GM21786 (cell line): ENCODE results near the gene PCDH19.

Experiments used
- ATAC-seq: cut with Tn5 transposase; IDR thresholded peaks from one replicate; pipeline ENCODE4 v1.9.1; 2021; ENCODE audit not compliant: unreplicated experiment

Gene PCDH19

DNA sequence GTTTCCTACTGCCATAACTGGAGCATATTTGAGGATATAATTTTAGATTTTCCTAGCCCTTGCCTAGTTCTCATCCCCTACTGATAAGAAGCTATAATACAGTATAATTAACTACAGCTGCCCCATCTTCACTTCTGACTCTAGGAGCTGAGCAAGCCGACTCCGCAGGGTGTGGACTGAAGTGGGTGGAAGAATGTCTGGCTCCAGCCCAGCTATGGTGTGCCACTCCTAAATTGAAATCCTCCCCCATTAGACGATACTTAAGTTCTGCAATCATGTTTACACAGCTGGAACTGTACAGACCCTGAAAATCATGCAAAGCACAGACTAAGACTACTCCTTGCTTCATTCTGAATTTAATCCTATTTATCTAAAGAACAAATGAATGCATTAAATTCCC lies 93.1 kb downstream of the PCDH19 start:
- ATAC-seq: no peak

DNA sequence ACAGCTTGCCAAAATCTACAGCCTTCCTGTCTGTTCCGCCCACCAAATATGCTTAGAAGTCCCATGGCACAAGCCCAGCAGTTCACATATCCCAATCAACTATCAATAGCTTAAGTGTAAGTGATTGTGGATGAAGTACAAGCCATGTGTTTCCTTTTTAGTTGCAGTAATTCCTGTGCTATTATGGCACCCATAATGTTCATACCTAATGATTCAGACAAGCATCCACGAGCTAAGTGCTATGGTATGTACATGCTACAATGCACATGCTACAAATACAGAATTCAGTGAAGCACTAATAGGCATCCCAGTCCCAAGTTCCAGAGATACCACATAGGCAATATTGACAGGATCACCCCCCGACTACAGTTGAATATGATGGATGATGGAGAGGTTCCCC lies 94.5 kb downstream of the PCDH19 start:
- ATAC-seq: no peak

DNA sequence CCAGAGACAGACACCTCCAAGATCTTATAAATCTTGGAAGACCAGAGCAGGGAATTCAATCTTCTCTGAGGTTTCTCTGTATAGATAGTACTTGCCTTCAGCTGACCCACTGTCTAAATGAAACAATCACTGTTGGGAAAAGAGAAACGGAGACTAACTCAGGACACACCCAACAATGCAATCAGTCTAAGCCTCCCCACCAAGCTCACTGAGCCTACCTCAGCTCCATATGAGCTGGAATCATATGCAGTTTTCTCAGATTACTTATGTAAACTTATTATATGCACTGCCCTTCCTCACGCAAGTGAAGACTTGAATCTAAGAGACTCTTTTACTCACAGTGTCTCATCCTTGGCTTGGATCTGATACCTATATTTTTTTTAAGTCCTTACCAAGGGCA lies 110.5 kb downstream of the PCDH19 start:
- no peak for ATAC-seq

DNA sequence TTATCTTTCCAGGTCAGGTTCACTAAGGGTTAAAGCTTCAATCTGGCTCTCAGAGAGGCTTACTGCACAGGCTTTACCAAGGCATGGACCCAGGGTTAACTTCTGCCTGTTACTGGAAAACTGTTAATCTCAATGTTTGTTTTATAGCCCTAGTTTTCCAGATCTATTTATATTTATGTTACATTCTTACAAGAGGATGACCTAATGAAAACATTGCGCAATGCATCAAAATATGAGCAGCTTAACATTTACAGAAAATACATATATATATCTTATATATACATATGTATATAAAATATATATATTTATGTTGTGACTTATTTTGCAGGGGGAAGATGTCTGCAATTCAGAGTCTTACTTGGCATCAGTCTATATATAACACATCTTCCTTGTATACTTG lies 112.3 kb downstream of the PCDH19 start:
- no peak for ATAC-seq

DNA sequence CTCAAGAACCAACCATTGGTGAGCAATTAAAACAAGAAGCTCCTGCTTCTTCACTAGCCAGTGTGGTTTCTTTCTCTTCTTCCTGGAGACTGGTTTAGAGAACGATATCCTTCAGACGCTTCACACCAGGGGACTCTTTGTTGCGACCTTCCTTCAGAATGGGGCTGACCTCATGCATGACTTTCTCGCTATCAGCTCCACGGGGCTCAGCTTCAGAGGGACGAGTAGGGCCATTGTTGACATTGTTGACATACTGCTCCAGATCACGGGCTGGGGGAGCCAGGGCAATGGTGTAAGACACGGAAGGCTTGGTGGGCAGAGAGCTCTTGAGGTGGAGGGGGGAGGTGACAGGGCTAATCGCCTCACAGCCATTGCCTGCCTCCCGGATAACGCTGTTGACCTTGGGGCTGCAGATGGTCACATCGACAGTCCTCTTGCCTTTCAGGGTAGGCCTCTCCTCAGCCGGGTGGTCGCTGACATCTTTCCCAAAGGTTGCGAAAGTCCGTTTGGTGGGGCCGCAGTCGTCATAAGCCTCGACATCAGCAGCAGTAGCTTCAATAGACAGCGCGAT lies 113.8 kb downstream of the PCDH19 start:
- no peak for ATAC-seq

DNA sequence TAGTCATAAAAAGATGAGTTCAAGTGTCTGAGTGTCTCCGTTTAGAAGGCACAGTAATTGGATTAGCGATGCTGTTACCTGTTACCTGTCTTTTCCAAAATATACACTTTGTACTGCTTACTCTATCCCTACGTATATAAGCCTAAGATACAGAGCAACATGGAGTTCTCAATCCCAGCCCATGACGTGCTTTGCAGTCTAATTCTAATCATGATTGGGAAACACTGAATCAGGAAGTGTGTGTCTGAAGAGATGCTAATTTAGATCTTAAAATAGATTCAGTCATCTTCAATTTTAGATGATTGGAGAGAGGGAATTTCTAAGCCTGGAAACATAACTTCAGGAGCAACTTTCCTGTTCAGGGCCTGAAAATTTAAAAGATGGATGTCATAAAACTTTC lies 115.1 kb downstream of the PCDH19 start:
- no peak for ATAC-seq

DNA sequence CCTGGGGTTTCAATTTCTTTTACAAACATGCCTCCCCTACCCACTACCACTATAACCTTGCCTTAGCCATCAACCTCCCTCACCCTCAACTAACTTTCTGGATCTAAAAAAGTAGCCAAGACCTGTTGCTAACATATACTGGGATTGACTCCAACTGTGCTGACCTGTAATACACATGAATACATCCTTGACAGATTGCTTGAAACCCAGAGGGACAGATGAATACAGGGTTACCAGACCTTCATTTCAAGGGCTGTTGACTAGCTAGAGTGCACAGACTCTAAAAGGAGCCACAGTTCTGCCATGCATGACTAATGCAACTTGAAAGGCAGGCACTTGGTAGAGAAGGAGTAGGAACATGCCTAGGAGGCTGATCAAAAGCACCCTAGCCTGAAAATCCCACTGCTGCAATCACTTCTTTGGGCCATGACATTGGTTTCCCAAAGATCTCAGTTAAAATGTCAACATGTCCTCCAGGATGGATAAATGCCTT lies 121.0 kb downstream of the PCDH19 start:
- ATAC-seq: no peak

DNA sequence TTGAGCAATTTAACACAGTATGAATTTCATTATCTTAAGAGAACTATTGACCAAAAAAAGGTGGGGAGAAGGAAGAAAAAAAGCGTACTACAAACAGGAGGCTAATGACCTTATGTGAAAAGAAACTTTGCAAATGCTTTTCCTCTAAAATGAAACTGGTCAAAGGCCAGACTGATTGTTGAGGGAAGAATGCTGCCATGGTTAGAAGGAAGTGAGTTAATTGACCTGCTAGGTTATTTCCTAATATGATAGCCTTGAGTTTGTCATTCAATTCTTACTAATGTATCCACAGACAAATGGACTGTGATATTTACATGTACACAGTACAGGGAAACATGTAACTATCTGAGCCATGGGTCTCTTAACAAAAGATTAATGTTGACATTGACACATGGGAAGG lies 132.8 kb downstream of the PCDH19 start:
- no peak for ATAC-seq

DNA sequence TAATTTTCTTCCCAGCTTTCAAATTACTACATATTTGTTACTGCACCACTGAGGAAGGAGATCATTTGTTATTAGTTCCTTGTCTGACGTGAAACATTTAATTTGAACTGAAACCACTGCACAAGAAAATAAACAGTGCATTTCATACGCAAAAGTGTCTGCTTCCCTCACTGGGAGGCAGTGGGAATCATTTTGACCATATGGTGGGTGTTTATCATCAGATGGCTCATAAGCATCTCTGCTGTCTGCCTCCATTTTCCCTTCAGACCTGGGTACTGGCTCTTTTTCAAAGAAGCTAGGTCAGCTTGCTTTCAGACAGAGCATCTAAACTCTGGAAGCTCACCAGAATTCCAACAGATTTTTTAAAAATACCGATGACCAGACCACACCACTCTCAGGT lies 135.2 kb downstream of the PCDH19 start:
- ATAC-seq: no peak

DNA sequence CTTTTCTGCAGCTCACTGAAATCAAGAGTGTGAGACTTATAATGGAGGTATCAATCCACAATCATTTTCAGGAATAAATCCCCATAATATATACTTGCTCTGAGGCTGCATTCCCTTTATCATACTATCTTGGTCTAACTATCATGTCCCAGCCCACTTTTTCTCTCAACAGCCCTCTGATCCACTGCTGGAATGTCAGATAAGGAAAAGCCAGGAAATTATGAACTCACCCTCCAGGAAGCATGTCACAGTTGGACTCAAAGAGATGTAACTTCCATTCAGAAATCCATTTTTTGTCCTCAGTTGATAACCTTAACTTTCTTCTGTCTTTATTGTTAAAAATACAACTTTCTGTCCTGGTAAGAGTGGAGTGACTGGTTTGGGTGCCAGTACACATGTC lies 144.9 kb downstream of the PCDH19 start:
- no peak for ATAC-seq

DNA sequence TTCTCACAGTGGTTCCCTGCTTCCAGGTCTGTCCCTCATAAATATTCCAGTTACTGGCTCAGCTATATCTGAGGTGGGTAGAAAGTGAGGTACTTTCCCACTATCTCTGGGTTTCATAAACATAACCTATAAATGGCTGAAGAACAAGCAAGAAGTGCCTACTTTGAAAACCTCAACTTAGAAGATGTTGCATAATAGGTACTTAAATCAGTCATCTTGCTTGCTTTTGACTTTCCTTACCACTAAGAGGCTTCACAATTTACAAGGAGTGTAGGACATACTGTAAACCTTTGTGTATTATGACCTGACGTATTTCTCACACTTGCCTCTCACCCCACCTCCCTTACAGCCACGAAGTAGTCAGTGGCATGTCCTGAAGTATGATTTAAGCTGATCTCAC lies 145.9 kb downstream of the PCDH19 start:
- peak; percentile 90 for ATAC-seq

DNA sequence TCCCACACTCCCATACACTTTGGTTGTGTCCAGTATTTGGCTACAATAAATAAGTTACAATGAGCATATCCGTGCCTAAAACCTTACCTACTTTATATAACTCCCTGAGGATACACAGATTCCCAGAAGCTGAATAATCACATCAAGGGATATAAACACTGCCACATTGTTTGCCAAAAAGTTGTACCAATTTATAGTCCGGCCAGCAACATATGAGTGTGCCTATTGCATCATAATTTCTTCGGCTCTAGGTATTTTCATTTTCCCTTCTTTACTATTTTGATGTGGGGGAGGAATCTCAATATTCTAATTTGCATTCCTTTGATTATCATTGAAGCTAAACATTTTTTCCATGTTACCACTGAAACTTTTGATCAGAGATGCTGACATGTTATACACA lies 146.4 kb downstream of the PCDH19 start:
- no peak for ATAC-seq

DNA sequence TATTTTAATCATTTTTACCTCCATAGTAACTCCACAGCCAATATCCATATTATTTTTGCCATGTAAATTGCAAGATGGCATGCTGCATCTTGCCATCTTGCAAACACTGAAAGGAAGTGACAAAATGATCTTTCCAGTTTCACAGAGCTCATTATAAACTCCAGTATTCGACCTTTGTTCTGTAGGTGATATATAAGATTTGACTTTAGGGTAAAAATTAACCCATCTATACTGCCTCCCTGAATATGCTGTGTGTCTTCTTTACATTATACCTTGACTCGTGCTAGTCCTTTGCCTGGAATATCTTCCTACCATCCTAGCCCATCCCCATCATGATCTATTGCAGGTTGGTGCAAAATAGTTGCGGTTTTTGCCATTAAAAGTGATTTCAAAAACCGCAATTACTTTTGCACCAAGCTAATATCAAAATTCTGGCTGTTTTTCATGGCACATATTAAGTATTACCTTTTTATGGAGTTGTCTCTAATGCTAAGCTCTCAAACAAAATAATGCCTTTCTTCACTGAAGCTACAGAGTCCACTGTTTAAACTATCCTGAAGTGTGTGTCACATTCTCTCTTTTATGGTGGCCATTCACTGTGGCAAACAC lies 161.1 kb downstream of the PCDH19 start:
- no peak for ATAC-seq

DNA sequence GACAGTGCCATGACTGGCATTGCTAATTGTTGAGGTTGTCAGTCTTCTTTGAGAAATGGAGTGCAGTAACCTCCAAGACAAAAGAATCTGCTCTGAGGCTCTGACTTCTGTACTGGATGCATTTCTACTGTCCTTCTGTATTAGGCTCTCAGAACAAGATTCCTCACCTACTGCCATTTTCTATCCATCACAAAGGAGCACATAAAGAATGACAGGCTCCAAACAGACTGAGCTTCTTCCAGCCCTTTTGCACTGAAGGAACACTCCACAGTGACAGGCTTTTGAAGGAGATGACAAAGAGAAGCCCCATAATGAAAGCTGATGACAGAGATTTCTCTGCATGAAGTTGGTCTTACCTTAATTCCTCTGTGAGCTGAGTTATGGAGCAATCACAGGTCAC lies 162.2 kb downstream of the PCDH19 start:
- no peak for ATAC-seq

DNA sequence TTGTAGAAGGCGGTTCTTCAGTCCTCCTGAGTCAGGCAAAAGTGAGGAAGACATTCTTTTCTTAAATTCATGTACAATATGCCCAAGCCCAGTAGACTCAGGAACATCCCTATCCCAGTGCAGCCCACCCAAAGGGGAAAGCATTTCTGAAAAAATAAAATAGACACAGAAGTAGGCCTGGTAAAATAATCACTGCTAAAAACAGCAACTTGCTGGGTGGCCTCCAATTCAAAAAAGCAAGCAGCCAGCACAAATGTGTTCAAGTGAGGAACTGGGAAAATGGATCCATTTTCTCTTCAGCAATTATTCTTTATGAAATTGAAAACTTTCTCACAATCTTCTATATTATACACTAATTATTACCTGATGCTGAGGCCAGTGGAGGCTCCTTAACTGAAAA lies 165.4 kb downstream of the PCDH19 start:
- no peak for ATAC-seq
